GM18951 (cell line): ENCODE measurements around the gene FKRP.
A peak's percentile ranks its signal among the peaks of the same experiment; 100 is the strongest.

Experiments used
- POLR2A ChIP-seq: IDR thresholded peaks from 4 replicates; pipeline ENCODE4 v1.6.1; 2011; ENCODE audit warnings: mild to moderate bottlenecking; ENCODE audit not compliant: insufficient read length, insufficient read depth; ENCODE audit errors: extremely low read depth
- in situ Hi-C: fragments of 300-500 bp; cut with MboI; formaldehyde crosslinking; loops from one replicate; pipeline ENCODE4 v1.12.0; 2022; ENCODE audit warnings: low sequenced_read_pairs, mixed read lengths, inconsistent platforms; ENCODE audit not compliant: unreplicated experiment

The FKRP gene

DNA sequence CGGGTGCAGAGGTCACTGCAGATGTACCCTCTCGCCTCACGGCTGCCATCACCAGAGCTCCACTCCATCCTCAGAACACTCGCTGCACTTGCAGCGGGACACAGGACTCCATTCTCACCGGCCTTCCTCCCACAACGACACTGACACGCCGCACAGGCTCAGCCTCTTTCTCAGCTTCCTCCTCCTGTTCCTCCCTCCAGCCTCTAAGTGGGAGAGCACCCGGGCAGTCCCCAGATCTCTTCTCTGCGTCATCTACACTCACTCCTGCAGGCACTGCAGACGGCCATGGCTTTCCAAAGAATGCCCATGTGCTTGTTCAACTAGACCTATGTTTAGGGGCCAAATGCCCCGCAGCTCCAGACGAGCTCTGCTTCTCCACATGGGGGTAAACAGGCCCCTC is 14.3 kb upstream of the FKRP start:
- in situ Hi-C loops, result no loop called here
- TF ChIP-seq POLR2A, result no peak

DNA sequence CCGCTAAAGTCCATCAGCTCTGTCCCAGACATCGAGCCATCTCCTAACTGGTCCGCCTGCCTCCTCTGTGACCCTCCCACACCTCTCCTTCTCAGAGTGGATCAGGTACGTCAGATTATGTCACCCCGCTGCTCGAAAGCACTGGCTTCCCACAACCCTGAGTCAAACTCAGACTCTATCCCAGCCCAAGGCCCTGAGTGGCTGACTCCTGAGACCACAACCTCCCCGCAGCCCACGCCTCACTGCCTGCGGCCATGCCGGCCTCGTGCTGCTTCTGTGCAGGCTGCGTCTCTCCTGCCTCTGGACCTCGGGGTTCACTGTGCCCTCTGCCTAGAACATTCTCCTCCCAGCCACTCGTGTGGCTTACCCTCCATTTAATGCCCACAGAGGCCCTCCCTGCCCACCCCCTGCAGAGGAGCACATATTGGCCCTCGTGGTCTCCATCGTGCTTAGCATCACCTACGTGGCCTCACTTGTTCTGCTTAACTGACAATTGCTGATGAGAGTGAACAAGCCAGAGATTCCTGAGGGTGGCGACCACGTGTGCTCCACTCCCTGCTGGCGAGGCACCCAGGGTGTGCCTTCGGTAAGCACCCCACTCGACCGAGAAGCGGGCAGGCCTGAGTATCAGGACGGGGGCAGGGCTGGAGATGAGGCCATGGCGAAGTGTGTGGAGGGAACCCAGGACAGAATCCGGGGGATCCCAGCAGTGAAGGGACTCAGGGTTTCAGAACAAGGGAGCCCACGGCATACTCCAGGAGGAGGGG is 13.5 kb upstream of the FKRP start:
- no peak for TF ChIP-seq POLR2A
- in situ Hi-C loops, result no loop called here

DNA sequence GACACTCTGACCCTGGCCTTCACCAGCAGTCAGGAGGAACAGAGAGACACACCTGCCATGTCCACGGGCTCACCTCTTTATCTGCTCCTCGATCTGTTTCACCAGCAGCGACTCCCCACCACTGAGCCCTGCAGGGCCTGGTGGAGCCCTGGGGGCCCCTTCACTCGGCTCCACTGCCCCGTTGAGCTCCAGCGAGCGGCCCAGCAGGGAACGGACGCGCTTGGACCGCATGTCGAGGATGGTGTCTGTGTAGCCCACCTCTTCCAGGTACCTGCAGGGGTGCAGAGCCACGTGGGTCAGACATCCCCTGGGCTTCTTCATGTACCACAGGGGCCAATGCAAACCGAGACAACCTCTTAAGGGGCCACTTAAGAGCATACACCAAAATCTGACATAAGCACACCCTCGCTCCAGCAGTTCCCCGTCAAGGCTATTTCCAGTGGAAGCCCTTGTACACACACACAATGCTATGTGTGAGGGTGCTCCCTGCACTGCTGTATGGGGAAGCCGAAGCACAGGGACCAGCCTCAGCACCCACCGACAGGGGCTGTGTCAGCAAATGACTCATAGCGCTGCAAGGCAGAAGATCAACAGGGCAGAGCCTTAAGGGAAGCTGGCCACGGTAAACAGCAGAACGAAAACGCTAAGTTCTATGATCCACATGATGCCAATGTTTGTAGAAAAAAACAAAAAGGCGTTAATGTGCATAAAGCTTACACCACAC is 12.7 kb upstream of the FKRP start:
- in situ Hi-C loops, result no loop called here
- TF ChIP-seq POLR2A, result no peak

DNA sequence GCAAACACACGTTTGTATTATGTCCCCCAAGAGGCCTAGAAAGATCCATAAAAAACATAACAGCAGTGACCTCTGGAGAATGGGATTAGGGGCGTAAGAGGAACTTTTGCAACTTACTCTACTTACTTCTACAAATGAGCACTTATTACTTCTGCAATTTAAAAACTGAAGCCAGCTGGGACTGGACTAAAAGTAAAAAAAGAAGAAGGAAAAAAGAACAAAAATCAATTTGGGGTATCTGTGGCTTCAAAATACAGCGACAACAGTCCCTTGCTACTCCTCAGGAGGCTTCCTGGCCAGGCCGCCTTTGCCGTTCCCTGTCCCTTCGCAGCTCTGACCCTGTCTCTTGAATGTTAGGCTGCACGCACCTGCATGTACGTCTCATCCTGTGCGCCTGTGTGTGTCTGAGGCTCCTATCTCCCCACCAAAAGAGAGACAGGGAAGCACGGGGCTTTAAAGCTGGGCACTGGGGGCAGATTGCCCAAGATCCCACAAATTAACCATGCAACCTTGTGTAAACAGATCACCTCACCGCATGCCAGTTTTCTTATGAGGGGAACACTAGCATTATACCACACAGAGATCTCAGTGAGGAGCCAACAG is 12.1 kb upstream of the FKRP start:
- TF ChIP-seq POLR2A, result no peak
- in situ Hi-C loops, result no loop called here

DNA sequence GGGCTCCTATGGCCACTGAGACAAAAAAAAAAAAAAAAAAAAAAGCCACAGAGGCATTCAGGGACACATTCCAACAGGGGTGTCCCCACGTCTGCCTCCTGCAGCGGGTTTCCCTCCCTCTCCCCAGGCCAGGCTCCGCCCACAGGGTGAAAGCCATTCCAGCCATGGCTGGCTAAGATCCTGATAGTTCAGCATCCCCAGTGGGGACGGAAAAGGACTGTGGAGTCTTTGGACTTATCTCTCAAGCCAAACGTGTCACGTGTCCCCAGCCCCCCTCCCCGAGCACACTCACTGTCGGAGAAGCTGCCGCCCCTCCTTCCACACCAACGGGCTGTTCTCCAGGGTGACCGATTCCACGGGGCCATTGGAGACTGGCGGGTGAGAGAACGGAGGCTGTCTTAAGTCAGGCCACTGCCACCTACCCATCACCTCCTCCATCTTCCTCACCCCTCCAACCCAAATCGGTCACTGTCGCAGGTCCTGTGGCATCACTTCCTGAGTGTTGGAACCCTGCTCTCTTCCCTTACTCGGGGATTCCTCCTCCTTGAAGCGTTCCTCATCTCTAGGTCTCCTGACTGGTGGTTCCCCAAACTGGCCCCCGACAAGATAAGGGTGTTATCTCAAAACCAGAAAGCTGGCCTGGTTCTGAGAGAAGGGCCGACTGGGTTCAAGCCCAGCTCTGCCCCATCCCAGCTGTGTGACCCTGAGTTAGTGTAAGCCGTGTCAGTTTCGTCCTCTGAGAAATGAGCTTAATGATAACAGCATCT is 9.1 kb upstream of the FKRP start:
- no peak for TF ChIP-seq POLR2A
- in situ Hi-C loops, result no loop called here

DNA sequence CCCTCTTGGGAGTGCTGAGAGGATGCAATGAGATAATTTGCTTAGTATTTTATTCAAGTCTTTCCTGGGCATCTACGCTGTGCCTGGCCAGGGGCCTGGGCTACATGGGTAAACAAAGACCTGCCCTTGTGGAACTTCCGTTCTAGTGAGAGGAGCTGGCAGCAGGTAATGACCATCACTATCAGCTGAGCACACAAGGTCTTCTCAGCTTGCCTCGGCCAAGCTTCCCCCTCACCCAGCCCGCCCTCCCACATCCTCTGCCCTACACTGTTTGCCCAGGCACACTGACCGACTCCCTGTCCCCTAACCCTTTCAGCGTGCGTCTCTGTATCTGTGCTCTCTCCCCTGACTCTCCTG is 8.6 kb upstream of the FKRP start:
- in situ Hi-C loops, result no loop called here

DNA sequence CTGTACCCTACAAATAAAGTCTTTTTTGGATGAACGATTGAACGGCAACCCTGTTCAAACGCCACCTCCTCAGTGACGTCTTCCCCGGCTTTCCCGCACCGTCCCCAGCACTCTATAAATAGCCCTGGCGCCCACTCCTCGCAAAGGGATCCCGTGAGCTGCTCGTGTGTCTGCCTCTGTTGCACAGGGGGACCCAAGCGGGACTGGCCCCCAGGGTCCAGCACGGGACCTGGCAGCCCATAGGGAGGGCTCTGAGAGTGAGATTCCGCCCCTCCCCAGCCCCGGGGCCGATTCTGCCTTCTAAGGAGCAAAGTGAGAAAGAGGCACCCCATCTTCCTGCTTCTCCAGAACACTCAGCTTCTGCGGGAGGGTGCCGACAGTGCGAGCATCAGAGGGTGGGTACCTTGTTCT is 8.1 kb upstream of the FKRP start:
- in situ Hi-C loops, result no loop called here
- no peak for TF ChIP-seq POLR2A

More for the DNA sequence above, 8.6 kb upstream of the FKRP start:
- no peak for TF ChIP-seq POLR2A

DNA sequence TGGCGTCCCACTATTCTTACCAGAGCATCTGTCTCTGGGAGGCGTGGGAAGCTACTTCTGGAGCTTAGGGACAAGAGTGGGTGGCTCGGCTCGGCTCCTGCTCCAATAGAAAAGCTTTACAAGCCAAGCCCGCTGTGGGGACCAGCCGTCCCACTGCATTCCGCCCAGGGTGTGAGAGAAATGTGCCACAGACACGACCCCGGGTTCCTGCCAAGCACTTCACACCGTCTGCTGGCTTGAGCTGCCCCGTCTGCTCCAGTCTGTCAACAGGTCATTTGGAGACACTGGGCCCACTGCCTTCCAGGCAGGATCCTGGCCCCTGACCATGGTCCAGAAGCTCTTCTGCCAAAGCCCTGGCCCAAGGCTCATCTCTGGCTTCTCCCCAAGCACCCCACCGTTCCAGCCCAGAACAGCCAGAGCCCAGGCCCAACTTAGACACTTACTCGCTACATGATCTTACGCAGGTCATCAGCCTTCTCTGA is 6.5 kb upstream of the FKRP start:
- TF ChIP-seq POLR2A, result no peak
- in situ Hi-C loops, result no loop called here

DNA sequence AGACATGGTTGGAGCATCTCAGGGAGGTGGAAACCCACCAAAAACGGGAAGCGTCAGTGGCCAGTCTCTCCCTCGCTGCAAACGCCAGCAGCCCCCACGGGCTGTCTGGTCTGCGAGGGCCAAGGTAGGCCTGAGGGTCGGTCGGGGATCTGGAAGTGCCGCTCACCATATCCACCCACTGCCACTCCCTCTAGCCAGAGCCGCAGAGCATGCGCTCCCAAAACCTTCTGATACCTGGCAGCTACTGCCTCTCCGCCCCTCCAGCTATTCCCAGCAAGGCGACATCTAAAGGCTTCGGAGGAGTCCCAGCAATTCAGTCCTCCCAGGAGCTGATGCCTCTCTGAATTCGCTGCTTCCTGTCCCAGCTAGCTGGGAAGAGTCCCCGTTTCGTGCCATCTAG is 4.4 kb upstream of the FKRP start:
- in situ Hi-C loops, result no loop called here
- TF ChIP-seq POLR2A, result no peak

DNA sequence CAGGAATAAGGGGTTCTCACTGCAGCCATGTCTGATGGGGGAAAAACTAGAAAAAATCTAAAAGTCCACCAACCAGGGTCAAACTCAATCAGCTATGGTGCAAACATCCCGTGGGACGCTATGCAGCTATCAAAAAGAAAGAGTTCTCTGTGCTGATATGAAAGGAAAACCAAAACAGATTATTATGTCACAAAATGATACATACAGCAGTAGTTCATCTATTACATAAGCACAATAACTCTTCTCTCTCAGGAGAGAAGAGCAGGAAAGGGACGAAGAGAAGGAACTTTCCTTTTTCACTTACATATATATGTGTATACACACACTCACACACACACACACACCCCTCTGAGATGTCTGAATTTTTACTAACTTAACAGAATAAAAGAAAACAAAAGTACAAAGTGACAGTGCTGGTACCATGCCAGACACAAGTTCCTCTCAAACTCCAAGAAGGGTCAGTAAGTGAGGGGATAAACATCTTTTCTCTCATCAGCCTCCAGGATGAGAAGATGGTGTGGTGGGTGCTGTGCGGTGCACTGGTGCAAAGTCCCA is 2.9 kb upstream of the FKRP start:
- in situ Hi-C loops, result no loop called here
- no peak for TF ChIP-seq POLR2A

DNA sequence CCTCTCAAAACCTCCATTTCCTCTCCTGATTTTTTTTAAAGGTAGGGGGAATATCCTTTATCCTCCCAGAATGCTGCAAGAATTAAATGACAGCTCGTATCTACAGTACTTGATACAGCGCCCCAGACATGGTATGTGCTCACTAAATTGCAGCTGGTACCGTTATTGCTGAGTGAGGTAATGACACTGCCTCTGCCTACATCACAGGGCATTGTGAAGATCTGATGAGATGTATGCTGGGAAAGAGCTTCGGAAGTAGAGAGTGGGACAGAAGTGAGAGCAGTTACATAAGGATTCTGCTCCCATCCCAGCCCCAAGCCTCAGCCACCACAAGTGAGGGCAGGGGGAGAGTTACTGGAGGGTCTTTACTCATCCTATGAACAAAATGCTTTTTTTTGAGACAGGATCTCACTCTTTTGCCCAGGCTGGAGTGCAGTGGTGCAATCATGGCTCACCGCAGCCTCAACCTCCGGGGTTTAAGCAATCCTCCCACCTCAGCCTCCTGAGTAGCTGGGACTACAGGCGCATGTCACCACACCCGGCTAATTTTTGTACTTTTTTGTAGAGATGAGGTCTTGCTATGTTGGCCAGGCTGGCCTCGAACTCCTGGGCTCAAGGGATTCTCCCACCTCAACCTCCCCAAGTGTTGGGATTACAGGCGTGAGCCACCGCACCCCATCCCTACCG is 1.7 kb upstream of the FKRP start:
- in situ Hi-C loops, result no loop called here
- TF ChIP-seq POLR2A, result no peak

DNA sequence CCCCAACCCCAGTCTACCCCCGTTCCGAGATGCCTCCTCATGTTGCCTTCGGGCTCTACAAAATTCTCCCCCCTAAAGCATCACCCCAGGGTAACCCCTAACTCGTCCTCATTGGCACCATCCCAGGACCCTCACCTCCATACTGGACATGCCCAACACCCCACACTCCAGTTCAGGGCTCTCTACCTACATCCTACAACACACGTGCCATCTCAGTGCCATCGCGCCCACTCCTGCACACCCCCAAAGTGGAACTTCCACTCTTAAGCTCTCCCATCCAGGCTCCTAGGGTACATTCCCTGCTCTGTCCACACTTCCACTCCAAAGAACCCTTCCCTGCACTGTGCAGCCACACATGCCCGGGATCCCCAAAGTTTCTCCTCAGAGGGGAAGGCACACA is 827 bp upstream of the FKRP start:
- in situ Hi-C loops, result no loop called here
- TF ChIP-seq POLR2A, result no peak

DNA sequence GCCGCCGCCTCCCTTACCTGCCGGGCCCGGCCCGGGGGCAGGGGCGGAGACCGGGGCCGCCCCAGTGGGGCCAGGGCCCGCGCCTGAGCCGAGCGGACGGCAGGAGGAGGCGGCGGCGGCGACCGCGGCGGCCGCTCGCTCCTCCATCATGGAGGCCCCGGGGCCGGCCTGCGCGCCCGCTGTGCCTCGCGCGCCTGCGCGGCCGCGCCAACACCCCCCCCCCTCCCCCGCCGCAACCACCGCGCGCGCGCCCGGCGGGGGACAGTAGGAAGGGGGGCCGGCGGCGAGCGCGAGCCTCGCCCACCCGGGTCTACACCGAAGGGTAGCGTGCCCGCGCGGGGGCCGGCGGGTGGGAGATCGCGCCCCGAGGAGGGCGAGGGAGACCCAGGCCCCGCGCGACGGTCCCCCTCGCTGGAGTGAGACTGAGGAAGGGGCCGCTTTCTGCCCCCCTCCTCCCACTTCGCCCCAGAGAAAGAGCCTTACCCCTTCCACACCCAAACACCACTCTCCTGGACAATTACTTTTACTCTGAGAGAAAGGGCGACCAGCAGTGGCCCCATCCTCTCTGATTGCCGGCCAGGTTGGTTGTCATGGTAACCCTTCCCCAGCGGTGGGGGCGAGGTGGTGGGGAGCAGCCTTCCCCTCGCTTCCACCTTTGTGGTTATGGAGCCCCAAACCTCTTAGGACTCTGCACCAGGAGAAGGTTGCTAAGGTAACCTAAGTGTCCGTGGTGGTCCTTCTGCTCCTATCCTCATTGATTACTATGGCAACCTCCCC is 612 bp downstream of the FKRP start, which contains the start of gene STRN4:
Gene STRN4 (minus strand): TSS at position 170 of the 777 bp plus-strand sequence. CDS start 20 bp downstream, at position 150.
- peak; percentile 77 for TF ChIP-seq POLR2A

More for the DNA sequence above, 612 bp downstream of the FKRP start, which contains the start of gene STRN4:
- in situ Hi-C loops, result no loop called here
